Right ventricle myocardium inferior (tissue), 1 donor: ENCODE results near the gene PRKCA. TPM values are rescaled to one million over a fixed set of nuclear protein-coding genes. Genes with fewer than 3 reads are reported as not detected.

Source experiments
- ATAC-seq: fragments of 200-7000 bp; cut with Tn5 transposase; one replicate; pipeline ENCODE4 v1.9.1; 2020; ENCODE audit warnings: mild to moderate bottlenecking, moderate library complexity
- DNase-seq: peaks from one replicate; pipeline ENCODE4 v3.0.0; 2021; ENCODE audit errors: missing footprints
- intact Hi-C: fragments of 100-400 bp; cut with DNase I; formaldehyde crosslinking; loops from one replicate; pipeline ENCODE4 v1.11.0; 2022
- microRNA-seq: library from miRNA; unstranded; fragments of <30 nt; microRNA quantifications from one replicate; pipeline ENCODE4 v1.2.0, GENCODE V29; 2020
- total RNA-seq: library from RNA; stranded (reverse); fragmentation: NEBNext Ultra II Directional; extraction: Animal tissue kit (Norgen Biotek cat#: 25700); gene quantifications from one replicate; pipeline ENCODE4 v1.2.1, GENCODE V29; 2021
- donor health status: DM: no; HTN: yes; CAD: no; lungs with severe emphysema.

The PRKCA gene
- total RNA-seq, 1 donor from 2014 or later, result 6.9 TPM

- intact Hi-C loops, result no loop called here
- ATAC-seq (no peak), DNase-seq (no peak)
Observed at GRCh38 chr17:66843627-66844026, 541.2 kb downstream of the PRKCA start.

DNA sequence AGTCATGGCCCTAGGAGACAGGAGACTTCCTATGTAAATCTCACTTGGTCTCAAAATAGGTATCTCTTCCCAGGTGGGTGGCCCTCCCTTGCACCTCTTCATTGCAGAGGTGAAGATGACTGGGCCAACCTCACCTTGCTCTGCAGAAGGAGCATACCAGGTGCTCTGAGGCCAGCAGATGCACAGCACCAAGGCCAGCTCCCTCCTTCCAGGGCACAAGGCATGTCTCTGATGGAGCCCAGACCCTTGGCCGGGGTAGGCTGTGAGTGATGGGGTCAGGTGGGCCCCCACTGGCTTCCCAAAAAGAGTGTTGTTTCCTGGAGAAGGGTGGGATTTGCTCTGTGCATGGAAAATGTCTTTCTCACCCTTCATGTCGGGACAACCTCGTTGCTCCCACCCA, 545.3 kb downstream of the PRKCA start:
- intact Hi-C loops, result no loop called here
- no peak for DNase-seq
- no peak for ATAC-seq

GRCh38 chr17:66848496-66848895, 546.1 kb downstream of the PRKCA start:
- intact Hi-C loops, result no loop called here
- ATAC-seq (no peak), DNase-seq (no peak)

GRCh38 chr17:66849032-66849655, 546.7 kb downstream of the PRKCA start:
- intact Hi-C loops, result no loop called here
- DNase-seq (no peak), ATAC-seq (no peak)

DNA sequence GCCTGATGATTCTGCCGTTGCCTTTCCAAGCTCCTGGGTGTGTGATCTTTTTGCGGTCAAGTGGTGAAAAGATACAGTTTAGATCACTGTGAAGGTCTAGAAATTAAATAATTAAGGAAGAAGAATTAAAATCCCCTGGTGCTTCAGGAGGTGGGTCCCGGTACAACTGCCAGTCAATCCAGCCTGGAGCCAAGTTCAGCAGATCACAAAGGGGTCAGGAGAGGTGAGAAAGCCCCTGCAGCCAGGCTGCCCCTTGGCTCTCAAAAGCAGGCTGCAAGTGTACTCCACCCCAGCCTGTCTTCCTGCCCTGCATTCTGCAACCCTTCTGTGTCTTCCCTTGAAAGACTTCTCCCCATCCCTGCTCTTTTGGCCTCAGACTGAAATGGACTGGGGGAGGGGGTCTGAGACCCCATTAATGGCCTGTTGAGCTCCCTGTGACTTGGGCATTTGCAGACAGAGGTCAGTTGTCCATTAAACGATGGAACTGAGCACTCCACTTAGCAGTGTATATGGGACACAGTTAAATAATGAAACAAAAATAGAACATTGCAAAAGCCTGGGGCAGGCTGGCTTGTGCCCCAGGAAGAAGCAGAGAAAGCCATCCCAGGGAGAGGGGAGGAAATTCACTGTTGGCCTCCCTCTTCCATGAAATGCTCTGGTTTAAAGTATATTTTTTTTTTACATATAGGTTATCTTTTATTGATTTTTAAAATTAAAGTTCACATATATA, 547.6 kb downstream of the PRKCA start:
- intact Hi-C loops, result no loop called here
- peak; percentile 78 for ATAC-seq
- no peak for DNase-seq

DNA sequence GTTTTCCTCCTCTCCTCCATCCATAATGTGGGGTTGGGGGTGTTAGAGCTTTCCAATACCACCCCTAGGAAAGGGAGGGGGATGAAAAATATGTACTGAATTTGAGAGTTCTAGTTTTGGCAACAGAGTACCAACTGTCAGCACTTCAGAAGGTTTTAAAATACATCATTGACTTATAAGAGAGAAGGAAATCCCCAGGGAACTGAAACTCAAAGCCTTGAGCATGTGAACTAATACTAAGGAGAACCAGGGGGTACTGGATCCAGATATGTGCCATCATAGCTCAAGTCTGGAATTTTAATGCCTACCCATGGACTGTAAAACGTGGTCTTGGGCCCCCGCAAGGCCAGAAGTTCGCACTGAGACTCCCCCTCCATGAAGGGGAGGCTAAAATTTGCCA, 548.3 kb downstream of the PRKCA start:
- ATAC-seq, result no peak
- DNase-seq, result no peak
- intact Hi-C loops, result no loop called here

- intact Hi-C loops, result no loop called here
- DNase-seq (no peak), ATAC-seq (no peak)
Observed at GRCh38 chr17:66855204-66855603, 552.8 kb downstream of the PRKCA start.

- ATAC-seq (no peak), DNase-seq (no peak)
- intact Hi-C loops, result no loop called here
Observed at GRCh38 chr17:66858226-66859083, 556.0 kb downstream of the PRKCA start.

DNA sequence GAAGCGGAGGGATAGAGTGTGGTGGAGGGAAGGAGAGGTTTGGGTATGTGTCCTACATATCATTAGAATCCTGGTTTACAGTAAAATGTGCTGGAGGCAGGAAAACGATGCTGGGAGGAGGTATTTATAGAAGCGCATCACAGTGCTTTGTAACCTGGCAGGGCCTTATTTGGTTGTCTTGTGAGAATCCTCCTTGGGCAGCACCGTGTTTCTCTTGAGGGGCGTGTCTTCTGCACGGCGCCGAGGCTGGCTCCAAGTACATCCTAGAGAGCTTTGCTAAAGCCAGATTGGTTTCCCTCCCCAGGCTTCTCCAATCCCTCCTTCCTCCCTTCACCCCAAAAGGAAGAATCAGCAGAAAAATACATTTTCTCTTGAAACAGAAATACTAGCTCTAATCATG, 556.9 kb downstream of the PRKCA start:
- ATAC-seq (no peak), DNase-seq (no peak)
- intact Hi-C loops, result no loop called here

GRCh38 chr17:66860204-66860603, 557.8 kb downstream of the PRKCA start:
- intact Hi-C loops, result no loop called here
- ATAC-seq, result no peak
- no peak for DNase-seq

Small RNA genes lying within 50 kb of the gene (microRNA-seq; reads per million reads assigned to microRNA genes)
- gene MIR634, result not detected

Other genes with a start within 250 kb of the PRKCA start
- 26.0 TPM for gene CEP112, start 110.5 kb upstream of the PRKCA start, total RNA-seq
- not detected for gene APOH, start 73.2 kb upstream of the PRKCA start, total RNA-seq